ENCODE data around the gene NKTR.
"Not testable (repeated sequence)": the region's sequence is repeated elsewhere in the genome, so short reads cannot be mapped to it uniquely, and the experiment has no call there.

The NKTR gene

DNA sequence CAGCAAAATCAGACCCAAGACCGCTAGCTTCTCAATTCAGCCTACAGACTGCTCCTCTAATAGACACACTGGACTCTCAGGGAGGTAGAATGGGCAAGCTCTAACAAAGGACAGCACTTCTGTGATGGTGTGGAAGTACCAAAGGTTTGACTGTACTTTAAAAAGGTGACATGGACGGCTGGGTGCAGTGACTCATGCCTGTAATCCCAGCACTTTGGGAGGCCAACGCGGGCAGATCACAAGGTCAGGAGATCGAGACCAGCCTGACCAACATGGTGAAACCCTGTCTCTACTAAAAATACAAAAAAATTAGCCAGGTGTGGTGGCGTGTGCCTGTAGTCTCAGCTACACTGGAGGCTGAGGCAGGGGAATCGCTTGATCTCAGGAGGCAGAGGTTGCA is 3.4 kb upstream of the NKTR start:
- not testable (repeated sequence) for DNase-seq

DNA sequence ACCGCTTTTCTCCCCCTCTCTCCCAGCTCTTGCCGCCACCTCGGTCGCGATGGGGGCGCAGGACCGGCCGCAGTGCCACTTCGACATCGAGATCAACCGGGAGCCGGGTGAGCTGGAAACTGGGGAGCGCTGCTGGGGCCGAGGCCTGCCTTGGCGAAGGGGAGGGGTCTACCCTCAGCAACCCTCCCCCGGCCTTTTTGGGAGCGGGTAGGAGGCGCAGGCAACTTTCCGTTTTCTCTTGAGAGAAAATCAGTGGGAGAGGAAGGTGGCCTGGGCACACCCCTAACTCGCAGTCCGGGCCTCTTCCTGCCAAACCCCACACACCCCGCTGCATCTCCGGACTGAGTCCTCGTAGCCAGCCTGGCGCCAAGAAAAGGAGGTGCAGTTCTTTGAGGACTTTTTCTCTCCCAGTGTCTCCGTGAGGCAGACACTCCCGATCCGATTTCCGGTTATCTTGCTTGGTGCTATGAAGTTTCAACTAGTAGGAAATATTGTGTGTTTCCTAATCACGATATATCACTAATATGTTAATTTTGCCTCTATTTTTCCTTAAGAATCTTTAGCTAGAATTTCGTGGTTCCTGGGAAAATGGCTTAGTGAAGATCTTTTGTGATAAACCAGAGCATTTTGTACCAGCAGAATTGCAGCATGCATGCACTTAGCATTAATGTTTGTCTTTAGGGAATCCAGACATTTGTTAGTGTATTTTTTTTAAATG is 631 bp downstream of the NKTR start:
- peak; percentile 83 for DNase-seq

- peak; percentile 70 for DNase-seq
Observed at GRCh38 chr3:42601896-42602581, 1.6 kb downstream of the NKTR start.

- no peak for DNase-seq
Observed at GRCh38 chr3:42602961-42603360, 2.5 kb downstream of the NKTR start.

- DNase-seq: peak; percentile 34
Observed at GRCh38 chr3:42605546-42606173, 5.2 kb downstream of the NKTR start.

- DNase-seq: no peak
Observed at GRCh38 chr3:42608581-42608980, 8.1 kb downstream of the NKTR start.

GRCh38 chr3:42610976-42611375 is 10.5 kb downstream of the NKTR start:
- peak; percentile 31 for DNase-seq

DNA sequence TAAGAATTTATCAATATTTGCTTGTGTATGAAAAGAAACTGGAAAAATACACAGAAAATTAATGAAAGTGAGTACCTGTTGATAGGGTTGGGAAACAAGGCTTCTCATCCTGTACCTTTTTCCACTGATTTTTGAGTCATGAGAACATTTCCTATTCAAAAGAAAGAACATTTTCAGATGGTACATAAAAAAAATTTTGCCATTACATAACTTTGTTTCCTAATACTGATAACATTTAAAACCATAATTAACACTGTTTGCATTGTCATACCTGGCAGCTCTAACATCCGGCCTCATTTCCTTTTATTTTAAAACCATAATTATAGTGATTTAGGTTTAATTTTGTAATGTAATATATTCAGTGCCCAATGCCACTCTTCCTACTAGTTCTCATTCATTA is 11.7 kb downstream of the NKTR start:
- DNase-seq: peak; percentile 45

DNA sequence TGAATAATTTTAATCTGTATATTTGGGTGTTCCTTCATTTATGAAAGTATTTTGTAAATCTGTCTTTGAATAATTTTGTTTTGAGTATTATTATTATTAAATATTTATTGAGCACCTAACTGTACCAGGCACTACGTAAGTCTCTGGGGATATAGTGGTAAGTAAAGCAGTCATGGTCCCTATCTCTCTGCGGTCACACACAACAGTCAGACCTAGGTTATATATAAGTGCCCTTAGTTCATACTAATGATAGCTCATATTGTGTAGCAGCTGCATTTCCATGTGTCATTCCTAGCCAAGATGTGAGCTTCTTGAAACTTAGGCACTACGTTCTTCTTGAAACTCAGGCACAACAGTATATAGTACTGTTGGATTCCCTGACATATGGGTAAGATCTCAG is 12.4 kb downstream of the NKTR start:
- no peak for DNase-seq

GRCh38 chr3:42613462-42613861 is 13.0 kb downstream of the NKTR start:
- peak; percentile 63 for DNase-seq

DNA sequence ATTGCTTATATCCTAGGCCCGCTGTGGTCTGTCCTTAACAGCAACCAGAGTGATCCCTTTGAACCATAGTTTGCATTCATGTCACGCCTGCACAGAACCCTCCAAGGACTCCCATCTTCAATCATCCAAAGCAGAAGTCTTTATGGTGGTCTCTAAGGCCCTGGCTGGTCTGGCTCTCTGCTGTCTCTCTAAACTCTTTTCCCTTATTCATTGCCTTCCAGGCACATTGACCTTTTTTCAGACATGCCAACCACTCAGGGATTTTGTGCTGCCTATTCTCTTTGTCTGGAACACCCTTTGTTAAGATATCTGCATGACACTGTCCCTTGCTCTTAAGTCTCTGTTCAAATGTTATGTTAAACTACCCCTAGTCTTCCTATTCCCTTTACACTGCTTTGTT is 31.1 kb downstream of the NKTR start:
- DNase-seq: no peak

DNA sequence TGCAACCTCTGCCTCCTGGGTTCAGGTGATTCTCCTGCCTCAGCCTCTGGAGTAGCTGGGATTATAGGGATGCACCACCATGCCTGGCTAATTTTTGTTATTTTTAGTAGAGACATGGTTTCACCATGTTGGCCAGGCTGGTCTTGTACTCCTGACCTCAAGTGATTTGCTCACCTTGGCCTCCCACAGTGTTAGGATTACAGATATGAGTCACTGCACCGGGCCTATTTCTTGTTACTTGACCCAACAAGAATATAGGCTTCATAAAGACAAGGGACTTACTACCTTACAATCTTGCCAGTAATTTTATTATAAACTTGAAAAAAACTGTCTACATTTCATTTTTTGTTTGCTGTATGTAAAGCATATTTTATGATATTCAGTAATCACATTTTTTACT is 31.7 kb downstream of the NKTR start:
- DNase-seq: no peak

DNA sequence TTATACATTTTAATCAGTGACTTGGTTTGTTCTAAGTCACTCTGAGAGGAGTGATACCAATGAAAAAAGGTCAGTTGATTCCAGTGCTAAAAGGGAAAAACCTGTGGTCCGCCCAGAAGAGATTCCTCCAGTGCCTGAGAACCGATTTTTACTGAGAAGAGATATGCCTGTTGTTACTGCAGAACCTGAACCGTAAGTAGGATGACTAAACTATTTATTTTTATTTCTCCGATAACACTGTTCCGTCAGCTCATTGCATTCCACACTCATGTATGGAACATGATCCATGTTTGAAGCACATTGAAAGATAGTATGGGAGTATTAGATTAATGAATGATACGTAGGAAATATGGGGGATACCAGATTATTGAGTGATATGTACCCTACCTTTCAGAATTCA is 33.1 kb downstream of the NKTR start:
- DNase-seq: no peak

DNA sequence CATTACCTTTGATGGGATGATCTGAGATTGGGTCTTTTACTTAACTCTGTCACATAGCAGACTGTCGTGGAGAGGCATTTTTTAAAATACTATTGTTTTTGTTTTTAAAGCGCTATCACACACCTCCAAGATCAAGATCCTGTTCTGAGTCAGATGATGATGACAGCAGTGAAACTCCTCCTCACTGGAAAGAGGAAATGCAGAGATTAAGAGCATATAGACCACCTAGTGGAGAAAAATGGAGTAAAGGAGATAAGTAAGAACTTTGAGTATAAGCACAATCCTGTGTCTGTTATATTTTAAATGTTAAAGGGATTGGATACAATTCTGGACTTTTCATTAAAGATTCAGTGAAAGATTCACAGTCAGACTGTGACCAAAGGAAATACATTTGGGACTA is 34.6 kb downstream of the NKTR start:
- DNase-seq: peak; percentile 61

DNA sequence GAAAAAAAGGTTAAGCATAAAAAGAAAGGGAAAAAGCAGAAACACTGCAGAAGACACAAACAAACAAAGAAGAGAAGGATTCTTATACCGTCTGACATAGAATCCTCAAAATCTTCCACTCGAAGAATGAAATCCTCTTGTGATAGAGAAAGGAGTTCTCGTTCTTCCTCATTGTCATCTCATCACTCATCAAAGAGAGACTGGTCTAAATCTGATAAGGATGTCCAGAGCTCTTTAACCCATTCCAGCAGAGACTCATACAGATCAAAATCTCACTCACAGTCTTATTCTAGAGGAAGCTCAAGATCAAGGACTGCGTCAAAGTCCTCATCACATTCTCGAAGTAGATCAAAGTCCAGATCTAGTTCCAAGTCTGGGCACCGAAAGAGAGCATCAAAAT is 36.5 kb downstream of the NKTR start:
- no peak for DNase-seq

DNA sequence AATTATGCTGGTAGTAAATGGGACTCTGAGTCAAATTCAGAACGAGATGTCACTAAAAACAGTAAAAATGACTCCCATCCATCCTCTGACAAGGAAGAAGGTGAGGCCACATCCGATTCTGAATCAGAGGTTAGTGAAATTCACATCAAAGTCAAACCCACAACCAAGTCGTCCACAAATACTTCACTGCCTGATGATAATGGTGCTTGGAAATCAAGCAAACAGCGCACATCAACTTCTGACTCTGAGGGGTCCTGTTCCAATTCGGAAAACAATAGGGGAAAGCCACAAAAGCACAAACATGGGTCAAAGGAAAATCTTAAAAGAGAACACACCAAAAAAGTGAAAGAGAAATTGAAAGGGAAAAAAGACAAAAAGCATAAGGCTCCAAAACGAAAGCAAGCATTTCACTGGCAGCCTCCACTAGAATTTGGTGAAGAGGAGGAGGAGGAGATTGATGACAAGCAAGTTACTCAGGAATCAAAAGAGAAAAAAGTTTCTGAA is 37.9 kb downstream of the NKTR start:
- DNase-seq: no peak

DNA sequence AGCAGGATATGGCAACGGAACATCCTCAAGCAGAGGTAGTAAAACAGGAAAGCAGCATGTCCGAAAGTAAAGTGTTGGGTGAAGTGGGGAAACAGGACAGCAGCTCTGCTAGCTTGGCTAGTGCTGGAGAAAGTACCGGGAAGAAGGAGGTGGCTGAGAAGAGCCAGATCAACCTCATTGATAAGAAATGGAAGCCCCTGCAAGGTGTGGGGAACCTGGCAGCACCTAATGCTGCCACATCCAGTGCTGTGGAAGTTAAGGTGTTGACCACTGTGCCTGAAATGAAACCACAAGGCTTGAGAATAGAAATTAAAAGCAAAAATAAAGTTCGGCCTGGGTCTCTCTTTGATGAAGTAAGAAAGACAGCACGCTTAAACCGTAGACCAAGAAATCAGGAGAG is 38.7 kb downstream of the NKTR start:
- DNase-seq: no peak

DNA sequence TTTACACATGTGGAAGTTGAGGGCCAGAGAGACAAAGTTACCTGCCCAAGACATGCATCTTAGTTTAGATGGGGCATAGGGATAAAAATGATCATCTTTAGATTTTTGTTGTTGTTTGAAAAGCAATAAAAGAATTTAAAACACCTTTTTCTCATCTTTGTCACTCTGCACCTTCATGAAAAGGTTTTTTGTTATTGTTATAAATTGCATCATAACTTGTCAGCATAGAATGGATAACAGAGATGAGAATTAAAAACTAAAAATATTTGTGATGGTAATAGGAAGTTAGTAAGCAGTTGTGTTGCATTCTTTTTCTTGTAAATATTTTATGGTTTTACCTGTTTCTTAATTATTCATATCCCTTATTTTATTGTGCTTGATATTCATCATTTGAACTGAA is 39.6 kb downstream of the NKTR start:
- DNase-seq: no peak

GRCh38 chr3:42640771-42641370 is 40.4 kb downstream of the NKTR start:
- no peak for DNase-seq

DNA sequence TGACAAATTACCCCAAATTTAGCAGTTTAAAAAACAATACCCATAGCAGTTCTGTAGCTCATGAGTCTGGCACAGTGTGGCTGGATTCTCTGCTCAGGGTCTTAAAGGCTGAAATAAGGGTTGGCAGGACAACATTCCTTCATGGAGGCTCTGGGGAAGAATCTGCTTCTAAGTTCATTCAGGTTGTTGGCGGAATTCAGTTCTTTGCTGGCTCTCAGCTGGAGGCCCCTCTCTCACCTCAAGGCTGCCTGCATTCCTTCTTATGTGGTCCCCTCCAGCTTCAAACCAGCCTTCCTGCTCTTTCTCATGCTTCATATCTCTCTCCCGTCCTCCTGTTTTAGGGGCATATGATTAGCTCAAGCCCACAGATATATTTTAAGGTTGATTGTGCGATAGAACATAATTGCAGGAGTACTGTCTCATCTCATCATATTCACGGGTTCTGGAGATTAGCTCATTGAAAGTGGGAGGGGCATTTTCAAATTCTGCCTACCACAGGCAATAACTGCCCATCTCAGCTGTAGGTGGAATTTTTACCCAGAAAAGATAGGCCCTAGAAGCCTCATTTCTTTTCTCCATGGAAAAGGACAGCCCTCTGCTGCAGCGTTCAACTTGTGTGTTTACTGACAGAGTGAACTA is 47.5 kb downstream of the NKTR start:
- no peak for DNase-seq

DNA sequence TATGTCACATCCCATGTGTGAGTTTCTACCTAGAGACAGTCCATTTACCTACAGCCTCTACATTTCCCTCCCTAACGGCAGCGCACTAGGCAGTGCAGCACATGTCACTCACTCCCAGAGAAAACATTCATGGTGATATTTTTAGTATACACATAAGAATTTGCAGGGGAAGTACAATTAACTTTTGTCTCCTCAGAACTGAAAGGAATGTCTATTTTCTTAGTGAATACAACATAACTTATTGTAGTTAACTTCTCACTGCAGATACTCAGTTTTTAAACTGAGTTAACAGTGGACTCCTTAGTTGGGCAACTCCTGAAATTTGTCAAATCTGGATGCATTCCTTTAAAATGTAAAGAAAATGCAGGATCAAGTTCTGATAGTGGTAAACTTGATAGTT is 48.5 kb downstream of the NKTR start:
- DNase-seq: no peak

- DNase-seq: no peak
Observed at GRCh38 chr3:42649783-42650182, 49.3 kb downstream of the NKTR start.
